HepG2 (cell line): ENCODE results near the gene MLH1.

ENCODE experiments used
- CTCF ChIP-seq: sonication (generic); formaldehyde crosslinking; IDR thresholded peaks from 2 replicates; pipeline ENCODE4 v1.5.0; 2020; ENCODE audit warnings: mild to moderate bottlenecking, missing genetic modification reagents, moderate library complexity
- KDM5A ChIP-seq: fragments of 200-600 bp; sonication (generic); IDR thresholded peaks from 2 replicates; pipeline ENCODE4 v1.7.0; 2018; ENCODE audit warnings: antibody characterized with exemption, mild to moderate bottlenecking, low read length, borderline replicate concordance
- ZNF121 ChIP-seq: sonication (generic); formaldehyde crosslinking; IDR thresholded peaks from 2 replicates; pipeline ENCODE4 v1.5.0; 2020; ENCODE audit warnings: mild to moderate bottlenecking, missing genetic modification reagents

DNA sequence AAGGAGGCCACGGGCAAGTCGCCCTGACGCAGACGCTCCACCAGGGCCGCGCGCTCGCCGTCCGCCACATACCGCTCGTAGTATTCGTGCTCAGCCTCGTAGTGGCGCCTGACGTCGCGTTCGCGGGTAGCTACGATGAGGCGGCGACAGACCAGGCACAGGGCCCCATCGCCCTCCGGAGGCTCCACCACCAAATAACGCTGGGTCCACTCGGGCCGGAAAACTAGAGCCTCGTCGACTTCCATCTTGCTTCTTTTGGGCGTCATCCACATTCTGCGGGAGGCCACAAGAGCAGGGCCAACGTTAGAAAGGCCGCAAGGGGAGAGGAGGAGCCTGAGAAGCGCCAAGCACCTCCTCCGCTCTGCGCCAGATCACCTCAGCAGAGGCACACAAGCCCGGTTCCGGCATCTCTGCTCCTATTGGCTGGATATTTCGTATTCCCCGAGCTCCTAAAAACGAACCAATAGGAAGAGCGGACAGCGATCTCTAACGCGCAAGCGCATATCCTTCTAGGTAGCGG is 452 bp upstream of the MLH1 start, which contains the start of gene EPM2AIP1:
- peak; percentile 65 for TF ChIP-seq CTCF (CRISPR knock-in tag)
- peak; percentile 81 for TF ChIP-seq ZNF121 (CRISPR knock-in tag)
- TF ChIP-seq KDM5A = peak; percentile 43; the same call in 1 of the 2 replicates
